Endothelial cell of umbilical vein (primary cell): ENCODE results near the gene MYT1. TPM values are rescaled to one million over a fixed set of nuclear protein-coding genes. Genes with fewer than 3 reads are reported as not detected.

Source experiments
- BruUV-seq: library from RNA; stranded (reverse); fragments of 400-500 nt; replicated peaks from 2 replicates; lab custom pipeline; 2021; lab: Mats Ljungman, UMichigan
- CTCF ChIA-PET: fragments of 300-600, 350-600 bp; sonication (Branson Sonifier 250); formaldehyde crosslinking; loops from one replicate; lab custom pipeline; 2021; ENCODE audit warnings: antibody characterized with exemption, inconsistent platforms; lab: Charles Lee
- POLR2A ChIA-PET: fragments of 300-600, 350-600 bp; sonication (Branson Sonifier 250); formaldehyde crosslinking; loops from one replicate; lab custom pipeline; 2021; ENCODE audit warnings: antibody characterized with exemption, inconsistent platforms; lab: Charles Lee
- DNase-seq: peaks from one replicate; pipeline ENCODE4 v3.0.0-alpha.2; 2011; ENCODE audit warnings: low read depth, low spot score
- FAIRE-seq: peaks from 2 replicates; lab custom pipeline; 2011; peaks lifted over from hg19 to GRCh38; lab: Jason Lieb, UNC
- H2AFZ ChIP-seq: 2 replicates; pipeline ENCODE4 v1.6.0; 2012; ENCODE audit warnings: low read depth, low read length, control low read depth, inconsistent platforms
- H3K27ac ChIP-seq: 2 replicates; pipeline ENCODE4 v1.5.1; 2011; ENCODE audit warnings: low read depth, mild to moderate bottlenecking, control low read depth, low read length, moderate library complexity; ENCODE audit not compliant: insufficient read depth
- H3K27me3 ChIP-seq, 2 experiments: 2 replicates each; pipeline versions ENCODE4 v1.6.0 to v1.6.1; 2011; ENCODE audit warnings: low read length in 2 of 2, mixed read lengths in 1 of 2; ENCODE audit not compliant: control insufficient read depth in 2 of 2, insufficient read depth in 2 of 2
- H3K36me3 ChIP-seq, 2 experiments: 2 replicates in 1 of 2; 3 replicates in 1 of 2; pipeline ENCODE4 v1.5.1; 2011; ENCODE audit warnings: low read length in 2 of 2, mild to moderate bottlenecking in 1 of 2, moderate library complexity in 1 of 2; ENCODE audit not compliant: control insufficient read depth in 2 of 2, insufficient read depth in 2 of 2; ENCODE audit errors: extremely low read depth in 1 of 2
- H3K4me1 ChIP-seq: 3 replicates; pipeline ENCODE4 v1.5.1; 2011; ENCODE audit warnings: mild to moderate bottlenecking, low read length; ENCODE audit not compliant: control insufficient read depth, insufficient read depth; ENCODE audit errors: extremely low read depth
- H3K4me2 ChIP-seq: 2 replicates; pipeline ENCODE4 v1.6.1; 2011; ENCODE audit warnings: low read length, control low read depth, mixed read lengths; ENCODE audit not compliant: insufficient read depth
- H3K4me3 ChIP-seq, 3 experiments: fragments of 200-600 bp in 1 of 3; sonication (generic), shearing (Covaris generic) in 1 of 3; replicated peaks in 1 of 3; 2 replicates each; pipeline ENCODE4 v1.5.1; 2011 to 2016; ENCODE audit warnings: control low read depth in 3 of 3, low read length in 3 of 3, mild to moderate bottlenecking in 2 of 3, inconsistent platforms in 1 of 3, low read depth in 1 of 3, moderate library complexity in 1 of 3; ENCODE audit not compliant: insufficient read depth in 1 of 3
- H3K79me2 ChIP-seq: 2 replicates; pipeline ENCODE4 v1.6.0; 2012; ENCODE audit warnings: low read length, inconsistent platforms; ENCODE audit not compliant: control insufficient read depth, insufficient read depth
- H3K9ac ChIP-seq: replicated peaks from 2 replicates; pipeline ENCODE3; 2011; ENCODE audit warnings: low read length, control low read depth; ENCODE audit not compliant: insufficient read depth; ENCODE audit errors: extremely low read depth
- H3K9me1 ChIP-seq: replicated peaks from 3 replicates; pipeline ENCODE4 v1.6.0; 2011; ENCODE audit warnings: mild to moderate bottlenecking, low read length; ENCODE audit not compliant: control insufficient read depth, insufficient read depth; ENCODE audit errors: extremely low read depth
- H3K9me3 ChIP-seq: replicated peaks from 2 replicates; pipeline ENCODE4 v1.5.1; 2012; ENCODE audit warnings: low read length, inconsistent platforms; ENCODE audit not compliant: control insufficient read depth, insufficient read depth
- H4K20me1 ChIP-seq: replicated peaks from 2 replicates; pipeline ENCODE3; 2011; ENCODE audit warnings: mild to moderate bottlenecking, low read length; ENCODE audit not compliant: control insufficient read depth, insufficient read depth; ENCODE audit errors: extremely low read depth
- CTCF ChIP-seq, 2 donors: IDR thresholded peaks; 1 replicate in 1 of 2; 2 replicates in 1 of 2; pipeline ENCODE4 v1.5.1; 2011; ENCODE audit warnings: low read length in 2 of 2, mild to moderate bottlenecking in 2 of 2, moderate library complexity in 2 of 2, control low read depth in 1 of 2, inconsistent platforms in 1 of 2, low read depth in 1 of 2; ENCODE audit not compliant: insufficient read depth in 1 of 2; ENCODE audit errors: extremely low read depth in 1 of 2
- EZH2 ChIP-seq: IDR thresholded peaks from 2 replicates; pipeline ENCODE4 v1.6.1; 2012; ENCODE audit warnings: borderline replicate concordance, low read depth, mild to moderate bottlenecking, moderate library complexity, low read length, inconsistent platforms; ENCODE audit not compliant: severe bottlenecking
- FOS ChIP-seq: IDR thresholded peaks from 2 replicates; pipeline ENCODE4 v1.6.1; 2011; ENCODE audit warnings: mild to moderate bottlenecking, low read length, moderate library complexity, borderline replicate concordance; ENCODE audit not compliant: insufficient read depth
- GATA2 ChIP-seq: IDR thresholded peaks from 2 replicates; pipeline ENCODE4 v1.7.0; 2011; ENCODE audit warnings: low read depth, mild to moderate bottlenecking, moderate library complexity, mixed read lengths, low read length; ENCODE audit not compliant: insufficient read length, insufficient read depth
- JUN ChIP-seq: IDR thresholded peaks from 2 replicates; pipeline ENCODE4 v1.6.1; 2011; ENCODE audit warnings: borderline replicate concordance, low read depth; ENCODE audit not compliant: insufficient read length, insufficient read depth
- MAX ChIP-seq: IDR thresholded peaks from 2 replicates; pipeline ENCODE4 v1.6.1; 2011; ENCODE audit not compliant: insufficient read depth, insufficient read length
- MYC ChIP-seq: IDR thresholded peaks from one replicate; pipeline ENCODE4 v1.6.1; 2011; ENCODE audit warnings: mild to moderate bottlenecking, low read depth, low read length
- POLR2A ChIP-seq: IDR thresholded peaks from 2 replicates; pipeline ENCODE4 v1.6.1; 2012; ENCODE audit warnings: low read depth, mild to moderate bottlenecking, control low read depth, low read length
- POLR2AphosphoS5 ChIP-seq: IDR thresholded peaks from 2 replicates; pipeline ENCODE4 v1.6.1; 2012; ENCODE audit warnings: low read depth, mild to moderate bottlenecking, control low read depth, low read length, moderate library complexity; ENCODE audit not compliant: insufficient read depth
- dilution Hi-C: fragments of 300-500 bp; cut with MboI; formaldehyde crosslinking; loops from one replicate; pipeline ENCODE4 v1.15.0; 2019; ENCODE audit warnings: low sequenced_read_pairs; ENCODE audit not compliant: extremely low pct_ligation_motif_present
- intact Hi-C: fragments of 100-400 bp; cut with micrococcal nuclease; formaldehyde crosslinking; loops from one replicate; pipeline ENCODE4 v1.10.0; 2022
- polyA plus RNA-seq, 4 experiments: library from polyadenylated mRNA; depleted of rRNA in 3 of 4; stranded (reverse) in 3 of 4; unstranded in 1 of 4; fragments of >200 nt; gene quantifications; 2 replicates each; pipeline versions ENCODE4 v1.2.1 to v1.2.3, GENCODE V29; 2011 to 2012; ENCODE audit warnings: missing spikeins in 1 of 4
- total RNA-seq: library from RNA; stranded (reverse); gene quantifications from 2 replicates; pipeline ENCODE4 v1.2.3, GENCODE V29; 2021

The MYT1 gene
- total and polyA plus RNA-seq, 2 donors (not counting 3 experiments of a cell fraction or from before 2014, with no cell fraction given) = not detected

- Histone ChIP-seq H3K79me2 (no peaks in the 10 kb centered on the region), H3K4me2 (no peak overlapping the region), H4K20me1 (no peaks in the 10 kb centered on the region), H3K27me3 (no peaks in the 10 kb centered on the region), H2AFZ (no peak overlapping the region), H3K27ac (no peak overlapping the region), H3K9me1 (no peaks in the 10 kb centered on the region), H3K4me1 (no peaks in the 10 kb centered on the region), H3K9ac (no peak overlapping the region), H3K36me3 (no peaks in the 10 kb centered on the region), H3K4me3 (no peak overlapping the region), H3K9me3 (no peaks in the 10 kb centered on the region)
- POLR2A ChIA-PET = no interaction called here
- no peak for TF ChIP-seq FOS
- TF ChIP-seq MAX = no peak
- no peak for TF ChIP-seq GATA2
- no peak for TF ChIP-seq POLR2AphosphoS5
- no peak for TF ChIP-seq JUN
- no peak for TF ChIP-seq MYC
- TF ChIP-seq CTCF (IDR thresholded peaks at IDR 0.05; ENCODE audit: extremely low read depth in 1 of 2, insufficient read depth in 1 of 2, low read depth in 1 of 2, low read length in 2 of 2) = no peak
- no peak for TF ChIP-seq POLR2A
- TF ChIP-seq EZH2 = no peak
- FAIRE-seq (no peak), DNase-seq (no peak)
- no TSS peak for BruUV-seq
- intact Hi-C loops (no loop called here), dilution Hi-C loops (no loop called here)
- CTCF ChIA-PET = no interaction called here
Measured at GRCh38 chr20:64238851-64239387, 74.7 kb downstream of the MYT1 start.
